Suprapubic skin (tissue), 4 donors: ENCODE results near the gene COG7. TPM values are rescaled to one million over a fixed set of nuclear protein-coding genes. Genes with fewer than 3 reads are reported as not detected.
A peak's percentile ranks its signal among the peaks of the same experiment; 100 is the strongest.

Experiments used
- DNase-seq, 2 donors: peaks; one replicate each; pipeline ENCODE4 v3.0.0-alpha.2; 2019; ENCODE audit warnings: low spot score in 2 of 2
- H3K27ac ChIP-seq: fragments of 200-600 bp; sonication (generic); one replicate; pipeline ENCODE4 v1.5.1; 2019
- H3K27me3 ChIP-seq: fragments of 200-600 bp; sonication (generic); one replicate; pipeline ENCODE4 v1.5.1; 2019
- H3K36me3 ChIP-seq: fragments of 200-600 bp; sonication (generic); one replicate; pipeline ENCODE4 v1.5.1; 2019
- H3K4me1 ChIP-seq: fragments of 200-600 bp; sonication (generic); one replicate; pipeline ENCODE4 v1.5.1; 2019
- H3K4me3 ChIP-seq: fragments of 200-600 bp; sonication (generic); one replicate; pipeline ENCODE4 v1.5.1; 2019; ENCODE audit warnings: mild to moderate bottlenecking
- H3K9me3 ChIP-seq: fragments of 200-600 bp; sonication (generic); one replicate; pipeline ENCODE4 v1.5.1; 2019
- EP300 ChIP-seq: sonication (generic); formaldehyde crosslinking; IDR thresholded peaks from one replicate; pipeline ENCODE4 v1.6.1; 2017; ENCODE audit warnings: antibody characterized with exemption
- POLR2A ChIP-seq, 2 donors: fragments of 450-650 bp; IDR thresholded peaks; one replicate each; pipeline ENCODE4 v1.6.1; 2017; ENCODE audit warnings: antibody characterized with exemption in 2 of 2, mild to moderate bottlenecking in 2 of 2, moderate library complexity in 2 of 2
- POLR2AphosphoS5 ChIP-seq, 3 donors: sonication (generic); formaldehyde crosslinking; IDR thresholded peaks; one replicate each; pipeline ENCODE4 v1.6.1; 2017; ENCODE audit warnings: antibody characterized with exemption in 3 of 3
- WGBS: methylation state at CpG from one replicate; pipeline ENCODE4 v1.1.5; 2018; 5-methylcytosine and 5-hydroxymethylcytosine counted together
- total RNA-seq, 4 donors: library from RNA; depleted of rRNA; stranded (reverse); fragments of >200 nt; gene quantifications; one replicate each; pipeline ENCODE4 v1.1.0, GENCODE V29; 2016
- TF ChIP-seq, protein P1 (sequence below), 2 donors: fragments of 200-600 bp in 1 of 2; fragments of 450-650 bp in 1 of 2; sonication (generic) in 1 of 2; IDR thresholded peaks; one replicate each; pipeline ENCODE4 v1.5.1; 2016 to 2019; ENCODE audit warnings: antibody characterized with exemption in 2 of 2, mild to moderate bottlenecking in 1 of 2, moderate library complexity in 1 of 2

COG7 gene
- total RNA-seq, 4 donors from 2014 or later, result 16.3 to 73.7 (median 24.6) TPM

DNA sequence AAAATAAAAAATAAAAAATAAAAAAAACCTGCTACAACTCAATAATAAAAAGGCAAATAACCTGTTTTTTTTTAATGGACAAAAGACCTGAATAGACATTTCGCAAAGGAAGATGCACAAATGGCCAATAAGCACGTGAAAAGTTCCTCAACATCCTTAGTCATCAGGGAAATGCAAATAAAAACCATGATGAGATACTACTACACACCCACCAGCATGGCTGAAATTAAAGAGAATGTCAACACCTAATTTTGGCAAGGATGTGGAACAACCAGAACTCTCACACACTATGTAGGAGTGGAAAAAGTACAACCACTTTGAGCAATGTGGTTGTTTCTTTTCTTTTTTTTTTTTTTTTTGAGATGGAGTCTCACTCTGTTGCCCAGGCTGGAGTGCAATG is 24.6 kb downstream of the COG7 start:
- no peak for DNase-seq
- Histone ChIP-seq H3K27ac (no peak overlapping the region), H3K9me3 (no peaks in the 10 kb centered on the region), H3K27me3 (no peaks in the 10 kb centered on the region), H3K4me3 (no peak overlapping the region), H3K36me3 (peaks cover 45% of the 10 kb centered on the region), H3K4me1 (peaks cover 18% of the 10 kb centered on the region)
- WGBS, result 60% methylated on average over 2 of the region's 2 CpGs
- TF ChIP-seq, protein P1, sequence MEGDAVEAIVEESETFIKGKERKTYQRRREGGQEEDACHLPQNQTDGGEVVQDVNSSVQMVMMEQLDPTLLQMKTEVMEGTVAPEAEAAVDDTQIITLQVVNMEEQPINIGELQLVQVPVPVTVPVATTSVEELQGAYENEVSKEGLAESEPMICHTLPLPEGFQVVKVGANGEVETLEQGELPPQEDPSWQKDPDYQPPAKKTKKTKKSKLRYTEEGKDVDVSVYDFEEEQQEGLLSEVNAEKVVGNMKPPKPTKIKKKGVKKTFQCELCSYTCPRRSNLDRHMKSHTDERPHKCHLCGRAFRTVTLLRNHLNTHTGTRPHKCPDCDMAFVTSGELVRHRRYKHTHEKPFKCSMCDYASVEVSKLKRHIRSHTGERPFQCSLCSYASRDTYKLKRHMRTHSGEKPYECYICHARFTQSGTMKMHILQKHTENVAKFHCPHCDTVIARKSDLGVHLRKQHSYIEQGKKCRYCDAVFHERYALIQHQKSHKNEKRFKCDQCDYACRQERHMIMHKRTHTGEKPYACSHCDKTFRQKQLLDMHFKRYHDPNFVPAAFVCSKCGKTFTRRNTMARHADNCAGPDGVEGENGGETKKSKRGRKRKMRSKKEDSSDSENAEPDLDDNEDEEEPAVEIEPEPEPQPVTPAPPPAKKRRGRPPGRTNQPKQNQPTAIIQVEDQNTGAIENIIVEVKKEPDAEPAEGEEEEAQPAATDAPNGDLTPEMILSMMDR (IDR thresholded peaks at IDR 0.05), result no peak
- TF ChIP-seq POLR2AphosphoS5 (IDR thresholded peaks at IDR 0.05), result no peak
- TF ChIP-seq POLR2A (IDR thresholded peaks at IDR 0.05), result no peak
- TF ChIP-seq EP300, result no peak

DNA sequence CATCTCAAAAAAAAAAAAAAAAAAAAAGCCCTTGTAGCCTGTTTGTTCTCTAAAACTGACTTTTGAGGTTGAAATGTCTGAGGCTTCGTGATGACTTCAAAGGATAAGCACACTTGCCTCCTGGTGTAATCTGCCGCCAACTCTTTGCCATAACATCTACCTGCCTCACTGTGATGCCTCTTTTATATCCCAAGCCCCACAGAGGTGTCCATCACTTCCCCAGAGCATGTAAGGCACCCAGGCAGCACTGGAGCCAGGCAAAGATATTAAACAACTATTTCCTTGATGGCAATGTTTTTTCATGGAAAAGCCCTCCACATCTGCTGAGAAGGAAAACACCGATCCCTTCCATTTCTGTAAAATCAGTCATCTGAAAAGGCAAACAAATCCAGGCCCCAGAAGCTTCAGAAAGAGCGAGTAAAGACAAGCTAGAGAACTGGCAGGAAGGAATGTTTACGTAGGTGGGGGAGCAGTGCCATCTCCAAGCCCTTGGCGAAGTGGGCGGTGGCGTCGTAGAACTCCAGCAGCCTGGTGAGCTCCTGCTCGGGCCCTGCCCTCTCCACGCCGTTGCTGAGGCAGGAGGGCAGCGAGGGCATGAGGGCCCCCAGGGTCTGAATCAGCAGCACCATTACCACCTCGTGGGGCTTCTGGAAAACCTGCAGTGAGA is 28.6 kb downstream of the COG7 start:
- Histone ChIP-seq H3K36me3 (peaks cover 8% of the 10 kb centered on the region), H3K9me3 (no peaks in the 10 kb centered on the region), H3K4me1 (peaks cover 22% of the 10 kb centered on the region), H3K27ac (peak overlapping the region; percentile 96), H3K4me3 (no peak overlapping the region), H3K27me3 (no peaks in the 10 kb centered on the region)
- TF ChIP-seq POLR2AphosphoS5 (IDR thresholded peaks at IDR 0.05), result peak in 1 of 3 donors; percentile 48
- TF ChIP-seq EP300, result no peak
- TF ChIP-seq, protein P1 (IDR thresholded peaks at IDR 0.05), result no peak
- 47% methylated on average over 9 of the region's 14 CpGs for WGBS
- DNase-seq, result peak in 1 of 2 donors; percentile 69

DNA sequence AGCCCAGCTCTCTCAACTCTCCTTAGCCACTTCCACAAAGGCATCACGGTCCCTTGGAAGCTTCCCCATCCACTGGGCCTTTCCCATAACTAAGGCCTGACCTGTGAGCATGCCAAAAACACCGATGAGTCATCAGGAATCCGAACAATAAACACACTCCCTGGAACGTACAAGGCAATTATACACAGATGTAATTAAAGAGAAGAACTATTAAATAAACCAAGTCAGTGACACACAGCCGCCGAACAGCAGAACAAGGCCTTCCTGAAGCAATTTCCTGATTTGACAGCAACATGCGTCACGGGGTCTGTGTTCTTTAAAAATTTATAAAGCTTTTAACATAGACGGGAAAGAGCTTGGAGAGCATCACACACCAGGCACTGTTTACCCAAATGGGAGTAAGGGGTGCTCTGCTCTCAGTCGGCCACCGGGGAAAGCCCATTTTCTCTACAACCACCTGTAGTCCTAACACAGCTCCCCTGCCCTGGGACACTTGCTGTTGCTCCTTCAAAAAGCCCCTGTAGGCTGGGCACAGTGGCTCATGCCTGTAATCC is 29.4 kb downstream of the COG7 start:
- Histone ChIP-seq H3K9me3 (no peaks in the 10 kb centered on the region), H3K36me3 (peaks cover 8% of the 10 kb centered on the region), H3K4me3 (no peak overlapping the region), H3K4me1 (peaks cover 22% of the 10 kb centered on the region), H3K27ac (peak overlapping the region; percentile 96), H3K27me3 (no peaks in the 10 kb centered on the region)
- peak; percentile 83 to 89 for DNase-seq
- TF ChIP-seq, protein P1 (IDR thresholded peaks at IDR 0.05), result no peak
- TF ChIP-seq POLR2A (IDR thresholded peaks at IDR 0.05) (no peak), POLR2AphosphoS5 (IDR thresholded peaks at IDR 0.05) (peak in 2 of 3 donors; percentile 75 to 78), EP300 (no peak)
- WGBS, result 25% methylated on average over 11 of the region's 11 CpGs

DNA sequence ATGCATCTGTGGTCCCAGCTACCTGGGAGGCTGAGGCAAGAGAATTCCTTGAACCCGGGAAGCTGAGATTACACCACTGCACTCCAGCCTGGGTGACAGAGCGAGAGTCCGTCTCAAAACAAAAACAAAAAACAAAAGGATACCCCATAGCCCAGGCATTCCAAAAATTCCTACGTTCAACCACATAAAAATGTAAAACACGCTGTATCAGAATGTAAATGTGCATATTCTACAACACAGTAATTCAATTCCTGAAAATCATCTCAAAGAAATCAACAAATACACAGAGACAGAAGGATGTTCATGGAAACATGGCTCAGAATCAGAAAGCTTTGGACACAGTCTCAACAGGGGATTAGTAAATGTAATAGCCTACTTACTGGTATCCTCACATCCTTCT is 33.0 kb downstream of the COG7 start:
- 91% methylated on average over 5 of the region's 5 CpGs for WGBS
- TF ChIP-seq POLR2A (IDR thresholded peaks at IDR 0.05) (no peak), EP300 (no peak), POLR2AphosphoS5 (IDR thresholded peaks at IDR 0.05) (no peak)
- TF ChIP-seq, protein P1 (IDR thresholded peaks at IDR 0.05), result no peak
- no peak overlapping the region for H3K27ac ChIP-seq

DNA sequence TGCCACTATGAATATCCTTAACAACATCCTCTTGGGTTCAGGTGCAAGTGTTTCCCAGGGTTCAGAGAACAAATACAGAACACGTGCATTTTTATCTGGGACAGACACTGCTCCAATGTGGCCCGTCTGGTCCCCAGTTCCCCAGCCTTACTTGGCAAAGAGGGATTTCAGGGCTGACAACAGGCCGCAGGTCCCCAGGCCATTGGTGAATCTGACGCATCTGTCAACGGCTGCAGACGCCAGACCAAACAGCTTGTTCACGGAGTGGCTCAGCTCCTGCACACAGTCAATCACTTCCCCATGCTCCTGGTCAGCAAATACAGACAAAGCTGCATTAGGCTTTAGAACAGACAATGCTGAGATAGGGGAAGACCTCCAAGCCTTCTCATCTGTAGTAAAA is 36.2 kb downstream of the COG7 start:
- Histone ChIP-seq H3K36me3 (peaks cover 70% of the 10 kb centered on the region), H3K4me1 (no peaks in the 10 kb centered on the region), H3K27me3 (no peaks in the 10 kb centered on the region), H3K9me3 (no peaks in the 10 kb centered on the region), H3K27ac (no peak overlapping the region), H3K4me3 (no peak overlapping the region)
- 90% methylated on average over 7 of the region's 7 CpGs for WGBS
- TF ChIP-seq POLR2A (IDR thresholded peaks at IDR 0.05) (no peak), EP300 (no peak), POLR2AphosphoS5 (IDR thresholded peaks at IDR 0.05) (no peak)
- TF ChIP-seq, protein P1 (IDR thresholded peaks at IDR 0.05), result no peak
- no peak for DNase-seq

More for the DNA sequence above, 33.0 kb downstream of the COG7 start:
- H3K36me3 ChIP-seq, result peaks cover 38% of the 10 kb centered on the region
- no peaks in the 10 kb centered on the region for H3K27me3 ChIP-seq
- no peaks in the 10 kb centered on the region for H3K9me3 ChIP-seq
- H3K4me3 ChIP-seq, result no peak overlapping the region
- H3K4me1 ChIP-seq, result peaks cover 19% of the 10 kb centered on the region
- no peak for DNase-seq
